HepG2 (cell line): ENCODE measurements around the gene CERS1. TPM values are rescaled to one million over a fixed set of nuclear protein-coding genes. Genes with fewer than 3 reads are reported as not detected.

Experiments used
- AFF4 ChIP-seq: sonication (generic); formaldehyde crosslinking; IDR thresholded peaks from 2 replicates; pipeline ENCODE4 v1.4.0; 2020; ENCODE audit warnings: missing genetic modification reagents
- ATF1 ChIP-seq: IDR thresholded peaks from 2 replicates; pipeline ENCODE4 v1.6.1; 2016; ENCODE audit warnings: mild to moderate bottlenecking, control low read depth
- CBFB ChIP-seq: sonication (generic); formaldehyde crosslinking; IDR thresholded peaks from 2 replicates; pipeline ENCODE4 v1.4.0; 2020; ENCODE audit warnings: missing genetic modification reagents
- CHD4 ChIP-seq: fragments of 200-600 bp; sonication (generic); IDR thresholded peaks from 2 replicates; pipeline ENCODE4 v1.7.0; 2017; ENCODE audit warnings: mild to moderate bottlenecking, low read length, borderline replicate concordance
- KMT2B ChIP-seq: IDR thresholded peaks from 2 replicates; pipeline ENCODE4 v1.6.1; 2016; ENCODE audit warnings: missing genetic modification reagents, missing compliant biosample characterization
- NFATC3 ChIP-seq: sonication (generic); formaldehyde crosslinking; IDR thresholded peaks from 2 replicates; pipeline ENCODE4 v1.5.1; 2020; ENCODE audit warnings: mild to moderate bottlenecking, missing genetic modification reagents
- PBX2 ChIP-seq: IDR thresholded peaks from 2 replicates; pipeline ENCODE4 v1.6.1; 2016; ENCODE audit warnings: control low read depth
- SETDB1 ChIP-seq: sonication (generic); formaldehyde crosslinking; IDR thresholded peaks from 2 replicates; pipeline ENCODE4 v1.5.1; 2020; ENCODE audit warnings: missing genetic modification reagents, mild to moderate bottlenecking, borderline replicate concordance
- SMAD9 ChIP-seq: sonication (generic); formaldehyde crosslinking; IDR thresholded peaks from 2 replicates; pipeline ENCODE4 v1.5.1; 2020; ENCODE audit warnings: mild to moderate bottlenecking, missing genetic modification reagents
- TIGD3 ChIP-seq: sonication (generic); formaldehyde crosslinking; IDR thresholded peaks from 2 replicates; pipeline ENCODE4 v1.5.1; 2020; ENCODE audit warnings: mild to moderate bottlenecking, missing genetic modification reagents, borderline replicate concordance
- TRIM24 ChIP-seq: sonication (generic); formaldehyde crosslinking; IDR thresholded peaks from 2 replicates; pipeline ENCODE4 v1.8.0; 2022; ENCODE audit warnings: mild to moderate bottlenecking, missing genetic modification reagents
- ZBTB20 ChIP-seq: sonication (generic); formaldehyde crosslinking; IDR thresholded peaks from 2 replicates; pipeline ENCODE4 v1.8.1; 2023; ENCODE audit warnings: missing genetic modification reagents, low read depth, mild to moderate bottlenecking, borderline replicate concordance
- ZFP36L1 ChIP-seq: sonication (generic); formaldehyde crosslinking; IDR thresholded peaks from 2 replicates; pipeline ENCODE4 v1.8.0; 2022; ENCODE audit warnings: mild to moderate bottlenecking, missing genetic modification reagents, moderate library complexity
- ZFP41 ChIP-seq: sonication (generic); formaldehyde crosslinking; IDR thresholded peaks from 2 replicates; pipeline ENCODE4 v1.4.0; 2020; ENCODE audit warnings: mild to moderate bottlenecking, missing genetic modification reagents, borderline replicate concordance
- ZFP62 ChIP-seq: sonication (generic); formaldehyde crosslinking; IDR thresholded peaks from 2 replicates; pipeline ENCODE4 v1.4.0; 2020; ENCODE audit warnings: missing genetic modification reagents
- ZNF260 ChIP-seq: sonication (generic); formaldehyde crosslinking; IDR thresholded peaks from 2 replicates; pipeline ENCODE4 v1.4.0; 2020; ENCODE audit warnings: missing genetic modification reagents, low read depth, mild to moderate bottlenecking, borderline replicate concordance
- ZNF326 ChIP-seq: sonication (generic); formaldehyde crosslinking; IDR thresholded peaks from 2 replicates; pipeline ENCODE4 v1.4.0; 2020; ENCODE audit warnings: missing genetic modification reagents, borderline replicate concordance
- ZNF333 ChIP-seq: sonication (generic); formaldehyde crosslinking; IDR thresholded peaks from 2 replicates; pipeline ENCODE4 v1.4.0; 2020; ENCODE audit warnings: mild to moderate bottlenecking, missing genetic modification reagents, borderline replicate concordance
- ZNF557 ChIP-seq: sonication (generic); formaldehyde crosslinking; IDR thresholded peaks from 2 replicates; pipeline ENCODE4 v1.4.0; 2020; ENCODE audit warnings: missing genetic modification reagents
- ZNF564 ChIP-seq: sonication (generic); formaldehyde crosslinking; IDR thresholded peaks from 2 replicates; pipeline ENCODE4 v1.8.1; 2023; ENCODE audit warnings: mild to moderate bottlenecking, missing genetic modification reagents
- ZNF570 ChIP-seq: sonication (generic); formaldehyde crosslinking; IDR thresholded peaks from 2 replicates; pipeline ENCODE4 v1.4.0; 2020; ENCODE audit warnings: mild to moderate bottlenecking, missing genetic modification reagents, borderline replicate concordance
- ZNF572 ChIP-seq: sonication (generic); formaldehyde crosslinking; IDR thresholded peaks from 2 replicates; pipeline ENCODE4 v1.5.1; 2020; ENCODE audit warnings: mild to moderate bottlenecking, missing genetic modification reagents
- ZNF781 ChIP-seq: sonication (generic); formaldehyde crosslinking; IDR thresholded peaks from 2 replicates; pipeline ENCODE4 v1.5.1; 2020; ENCODE audit warnings: borderline replicate concordance, mild to moderate bottlenecking, missing genetic modification reagents; ENCODE audit errors: not compliant biosample characterization
- ZSCAN25 ChIP-seq: sonication (generic); formaldehyde crosslinking; IDR thresholded peaks from 2 replicates; pipeline ENCODE4 v1.8.0; 2022; ENCODE audit warnings: mild to moderate bottlenecking, missing genetic modification reagents
- polyA plus RNA-seq, 8 experiments: library from polyadenylated mRNA; depleted of rRNA in 3 of 8; stranded (reverse) in 7 of 8; unstranded in 1 of 8; fragments of >200 nt; fragmentation: Illumina TruSeq in 4 of 8; extraction: Trizol in 4 of 8; gene quantifications; 2 replicates each; pipeline versions ENCODE4 v1.2.1 to v1.2.3, GENCODE V29; 2011 to 2016; ENCODE audit warnings: low read depth in 4 of 8, missing spikeins in 1 of 8, mixed read lengths in 1 of 8; ENCODE audit not compliant: insufficient read depth in 1 of 8
- total RNA-seq, 5 experiments: library from RNA; depleted of rRNA; stranded (reverse); fragments of >200 nt; fragmentation: Illumina TruSeq; extraction: Trizol; gene quantifications; 2 replicates each; pipeline ENCODE4 v1.2.3, GENCODE V29; 2016; ENCODE audit warnings: low read depth in 1 of 5

The CERS1 gene
- total and polyA plus RNA-seq, 2 of the 13 experiments (the other 11 are each of a cell fraction or from before 2014, with no cell fraction given): 4.6 to 9.8 TPM

- TF ChIP-seq TIGD3: no peak
- no peak for TF ChIP-seq ZBTB20 (CRISPR knock-in tag)
- TF ChIP-seq ZNF564 (CRISPR knock-in tag): peak; percentile 54; the same call in 1 of the 2 replicates
- no peak for TF ChIP-seq AFF4 (CRISPR knock-in tag)
- TF ChIP-seq ZNF781 (CRISPR knock-in tag): no peak
- TF ChIP-seq ATF1 (CRISPR knock-in tag): peak; percentile 99
- TF ChIP-seq ZNF326 (CRISPR knock-in tag): no peak
- TF ChIP-seq ZNF260: no peak
- no peak for TF ChIP-seq ZNF557 (CRISPR knock-in tag)
- TF ChIP-seq TRIM24 (CRISPR knock-in tag): no peak
- peak; percentile 41; the same call in 1 of the 2 replicates for TF ChIP-seq KMT2B
- TF ChIP-seq ZNF572: no peak
- TF ChIP-seq CHD4: no peak
- TF ChIP-seq ZNF570: no peak
- peak; percentile 64; the same call in 1 of the 2 replicates for TF ChIP-seq CBFB (CRISPR knock-in tag)
- TF ChIP-seq ZFP36L1 (CRISPR knock-in tag): no peak
- TF ChIP-seq PBX2: peak; percentile 91
- no peak for TF ChIP-seq ZNF333 (CRISPR knock-in tag)
- TF ChIP-seq SETDB1 (CRISPR knock-in tag): no peak
- TF ChIP-seq ZFP62 (CRISPR knock-in tag): no peak
- no peak for TF ChIP-seq SMAD9
- no peak for TF ChIP-seq NFATC3 (CRISPR knock-in tag)
- peak; percentile 9; the same call in 1 of the 2 replicates for TF ChIP-seq ZSCAN25 (CRISPR knock-in tag)
- no peak for TF ChIP-seq ZFP41 (CRISPR knock-in tag)
Measured at GRCh38 chr19:18919086-18919899, 23.3 kb upstream of the CERS1 start, which contains the start of the genes COPE and DDX49 (continued).
